Mesenchymal stem cell (in vitro differentiated cells and primary cell): ENCODE measurements around the gene SH3BGRL3.

Experiments used
- DNase-seq: peaks from one replicate; pipeline ENCODE4 v3.0.0-alpha.2; 2013
- H2AFZ ChIP-seq: one replicate; pipeline ENCODE4 v1.6.1; 2013; ENCODE audit warnings: low read depth, mild to moderate bottlenecking, control low read depth, inconsistent platforms, low read length, moderate library complexity
- H2AK5ac ChIP-seq: 2 replicates; pipeline ENCODE4 v1.6.1; 2013; ENCODE audit warnings: low read length, moderate library complexity, mild to moderate bottlenecking, inconsistent platforms; ENCODE audit not compliant: severe bottlenecking
- H2BK120ac ChIP-seq: one replicate; pipeline ENCODE4 v1.6.1; 2013; ENCODE audit warnings: low read depth, mild to moderate bottlenecking, inconsistent platforms, low read length, moderate library complexity
- H2BK12ac ChIP-seq, 2 experiments: one replicate each; pipeline ENCODE4 v1.6.1; 2013; ENCODE audit warnings: inconsistent platforms in 2 of 2, low read length in 2 of 2, mild to moderate bottlenecking in 2 of 2, moderate library complexity in 2 of 2, control low read depth in 1 of 2
- H2BK15ac ChIP-seq: one replicate; pipeline ENCODE4 v1.6.1; 2013; ENCODE audit warnings: mild to moderate bottlenecking, low read depth, inconsistent platforms; ENCODE audit not compliant: poor library complexity, severe bottlenecking
- H2BK5ac ChIP-seq: 2 replicates; pipeline ENCODE4 v1.6.1; 2013; ENCODE audit warnings: low read depth, mild to moderate bottlenecking, low read length, control low read depth, inconsistent platforms; ENCODE audit not compliant: poor library complexity, severe bottlenecking
- H3K14ac ChIP-seq, 2 experiments: one replicate each; pipeline ENCODE4 v1.6.1; 2013; ENCODE audit warnings: inconsistent platforms in 2 of 2, low read length in 2 of 2, control low read depth in 1 of 2, mild to moderate bottlenecking in 1 of 2, moderate library complexity in 1 of 2
- H3K18ac ChIP-seq, 2 experiments: one replicate each; pipeline ENCODE4 v1.6.1; 2013; ENCODE audit warnings: inconsistent platforms in 2 of 2, low read length in 2 of 2, control low read depth in 1 of 2, low read depth in 1 of 2, mild to moderate bottlenecking in 1 of 2
- H3K23ac ChIP-seq, 2 experiments: one replicate each; pipeline ENCODE4 v1.6.1; 2013; ENCODE audit warnings: inconsistent platforms in 2 of 2, low read length in 2 of 2, mild to moderate bottlenecking in 2 of 2, moderate library complexity in 2 of 2, control low read depth in 1 of 2
- H3K27ac ChIP-seq: 2 replicates; pipeline ENCODE4 v1.5.1; 2013; ENCODE audit warnings: mild to moderate bottlenecking, moderate library complexity, low read length, control low read depth, inconsistent platforms; ENCODE audit not compliant: poor library complexity, severe bottlenecking
- H3K27me3 ChIP-seq, 2 experiments: 2 replicates each; pipeline versions ENCODE4 v1.6.1 to v1.7.0; 2013; ENCODE audit warnings: low read length in 2 of 2, mild to moderate bottlenecking in 2 of 2, moderate library complexity in 2 of 2, control low read depth in 1 of 2, inconsistent platforms in 1 of 2; ENCODE audit not compliant: control insufficient read depth in 1 of 2, insufficient read depth in 1 of 2
- H3K36me3 ChIP-seq, 2 experiments: 2 replicates each; pipeline versions ENCODE4 v1.6.1 to v1.7.0; 2013; ENCODE audit warnings: low read length in 2 of 2, control low read depth in 1 of 2, inconsistent platforms in 1 of 2, low read depth in 1 of 2, mild to moderate bottlenecking in 1 of 2; ENCODE audit not compliant: insufficient read depth in 2 of 2, control insufficient read depth in 1 of 2
- H3K4ac ChIP-seq, 2 experiments: one replicate each; pipeline ENCODE4 v1.6.1; 2013; ENCODE audit warnings: inconsistent platforms in 2 of 2, low read length in 2 of 2, mild to moderate bottlenecking in 2 of 2, moderate library complexity in 2 of 2, control low read depth in 1 of 2, low read depth in 1 of 2
- H3K4me1 ChIP-seq: 2 replicates; pipeline ENCODE4 v1.6.1; 2013; ENCODE audit warnings: low read depth, low read length, control low read depth; ENCODE audit not compliant: control insufficient read depth, insufficient read depth
- H3K4me2 ChIP-seq: 2 replicates; pipeline ENCODE4 v1.6.1; 2013; ENCODE audit warnings: low read length, mild to moderate bottlenecking, inconsistent platforms; ENCODE audit not compliant: poor library complexity, severe bottlenecking
- H3K4me3 ChIP-seq, 2 experiments: 2 replicates each; pipeline versions ENCODE4 v1.5.1 to v1.7.0; 2013; ENCODE audit warnings: low read length in 2 of 2, mild to moderate bottlenecking in 2 of 2, control low read depth in 1 of 2, low read depth in 1 of 2; ENCODE audit not compliant: insufficient read depth in 1 of 2
- H3K79me1 ChIP-seq: replicated peaks from 2 replicates; pipeline ENCODE4 v1.6.1; 2013; ENCODE audit warnings: mild to moderate bottlenecking, control low read depth, low read length, inconsistent platforms; ENCODE audit not compliant: poor library complexity, severe bottlenecking
- H3K9ac ChIP-seq: 2 replicates; pipeline ENCODE4 v1.7.0; 2013; ENCODE audit warnings: mild to moderate bottlenecking, low read length, moderate library complexity
- H3K9me3 ChIP-seq: 2 replicates; pipeline ENCODE4 v1.7.0; 2013; ENCODE audit warnings: mild to moderate bottlenecking, low read length; ENCODE audit not compliant: control insufficient read depth
- H4K8ac ChIP-seq: one replicate; pipeline ENCODE4 v1.6.1; 2013; ENCODE audit warnings: inconsistent platforms, mild to moderate bottlenecking, low read length, moderate library complexity
- H4K91ac ChIP-seq: one replicate; pipeline ENCODE4 v1.6.1; 2013; ENCODE audit warnings: mild to moderate bottlenecking, low read length, inconsistent platforms
- WGBS: methylation state at CpG from one replicate; pipeline ENCODE4 v1.1.7; 2013; ENCODE audit warnings: mixed read lengths; 5-methylcytosine and 5-hydroxymethylcytosine counted together

SH3BGRL3 gene

GRCh38 chr1:26296340-26297056 is 16.6 kb downstream of the SH3BGRL3 start:
- Histone ChIP-seq H3K79me1 (peaks cover 9% of the 10 kb centered on the region), H3K27me3 (no peaks in the 10 kb centered on the region), H2AK5ac (no peak overlapping the region), H3K4me1 (peaks cover 8% of the 10 kb centered on the region), H3K4me2 (no peak overlapping the region), H3K27ac (no peak overlapping the region), H3K23ac (no peak overlapping the region), H3K14ac (no peak overlapping the region), H3K4ac (no peak overlapping the region), H2BK5ac (no peak overlapping the region), H3K9ac (no peak overlapping the region), H2BK120ac (no peak overlapping the region), H2AFZ (no peak overlapping the region), H3K4me3 (no peak overlapping the region), H3K18ac (no peak overlapping the region), H4K91ac (no peak overlapping the region), H2BK15ac (no peak overlapping the region), H4K8ac (no peak overlapping the region), H2BK12ac (no peak overlapping the region), H3K36me3 (peaks cover 22 to 38% of the 10 kb centered on the region in 2 experiments), H3K9me3 (no peaks in the 10 kb centered on the region)
- 90% methylated on average over 16 of the region's 16 CpGs for WGBS
- DNase-seq: no peak

- Histone ChIP-seq H3K36me3 (peaks cover 22 to 41% of the 10 kb centered on the region in 2 experiments), H3K79me1 (peaks cover 12% of the 10 kb centered on the region)
- 94% methylated on average over 12 of the region's 12 CpGs for WGBS
These were observed 17.3 kb downstream of the SH3BGRL3 start for GRCh38 chr1:26297057-26297790.

GRCh38 chr1:26297791-26298124 is 17.9 kb downstream of the SH3BGRL3 start:
- no peak for DNase-seq
- H3K4ac ChIP-seq: no peak overlapping the region
- 69% methylated on average over 5 of the region's 6 CpGs for WGBS

More at GRCh38 chr1:26297057-26297790, 17.3 kb downstream of the SH3BGRL3 start:
- Histone ChIP-seq H3K23ac (no peak overlapping the region), H4K91ac (no peak overlapping the region), H3K4me1 (peaks cover 6% of the 10 kb centered on the region), H2AK5ac (no peak overlapping the region), H3K14ac (no peak overlapping the region), H3K18ac (no peak overlapping the region), H3K4me3 (no peak overlapping the region), H4K8ac (no peak overlapping the region), H3K27ac (no peak overlapping the region), H3K9ac (no peak overlapping the region), H2AFZ (no peak overlapping the region), H2BK15ac (no peak overlapping the region), H3K9me3 (no peaks in the 10 kb centered on the region), H2BK12ac (peak overlapping the region in 1 of 2 experiments; percentile 71), H2BK5ac (no peak overlapping the region), H2BK120ac (peak overlapping the region; percentile 23), H3K27me3 (no peaks in the 10 kb centered on the region), H3K4ac (no peak overlapping the region), H3K4me2 (no peak overlapping the region)
- DNase-seq: no peak

GRCh38 chr1:26300578-26301275 is 20.8 kb downstream of the SH3BGRL3 start:
- DNase-seq: no peak

More at GRCh38 chr1:26297791-26298124, 17.9 kb downstream of the SH3BGRL3 start:
- Histone ChIP-seq H2AK5ac (no peak overlapping the region), H3K14ac (no peak overlapping the region), H3K4me1 (peaks cover 8% of the 10 kb centered on the region), H3K9me3 (no peaks in the 10 kb centered on the region), H3K79me1 (peaks cover 14% of the 10 kb centered on the region), H4K8ac (peak overlapping the region; percentile 14), H2BK120ac (peak overlapping the region; percentile 23), H2BK5ac (no peak overlapping the region), H3K4me3 (no peak overlapping the region), H3K27ac (no peak overlapping the region), H2AFZ (no peak overlapping the region), H3K18ac (no peak overlapping the region), H2BK15ac (no peak overlapping the region), H3K27me3 (no peaks in the 10 kb centered on the region), H3K36me3 (peaks cover 22 to 41% of the 10 kb centered on the region in 2 experiments), H3K23ac (no peak overlapping the region), H3K4me2 (no peak overlapping the region), H3K9ac (no peak overlapping the region), H4K91ac (no peak overlapping the region), H2BK12ac (no peak overlapping the region)

More at GRCh38 chr1:26300578-26301275, 20.8 kb downstream of the SH3BGRL3 start:
- Histone ChIP-seq H3K79me1 (peaks cover 26% of the 10 kb centered on the region), H3K23ac (no peak overlapping the region), H3K4ac (no peak overlapping the region), H3K18ac (no peak overlapping the region), H3K9me3 (no peaks in the 10 kb centered on the region), H3K14ac (no peak overlapping the region), H3K36me3 (peaks cover 14 to 33% of the 10 kb centered on the region in 2 experiments), H4K8ac (no peak overlapping the region), H2BK120ac (no peak overlapping the region), H2AFZ (no peak overlapping the region), H3K27me3 (no peaks in the 10 kb centered on the region), H3K4me3 (no peak overlapping the region), H4K91ac (no peak overlapping the region), H3K27ac (no peak overlapping the region), H2AK5ac (no peak overlapping the region), H3K4me2 (no peak overlapping the region), H3K4me1 (peaks cover 16% of the 10 kb centered on the region), H2BK5ac (no peak overlapping the region), H2BK12ac (no peak overlapping the region), H3K9ac (no peak overlapping the region), H2BK15ac (no peak overlapping the region)
- 93% methylated on average over 11 of the region's 11 CpGs for WGBS
